HG03095 (cell line): Measurements from ENCODE around the gene STAMBP.
A peak's percentile ranks its signal among the peaks of the same experiment; 100 is the strongest.
"Not testable (repeated sequence)": the region's sequence is repeated elsewhere in the genome, so short reads cannot be mapped to it uniquely, and the experiment has no call there.

Experiments used
- ATAC-seq: cut with Tn5 transposase; IDR thresholded peaks from one replicate; pipeline ENCODE4 v1.9.1; 2021; ENCODE audit warnings: moderate library complexity; ENCODE audit not compliant: unreplicated experiment

The STAMBP gene

DNA sequence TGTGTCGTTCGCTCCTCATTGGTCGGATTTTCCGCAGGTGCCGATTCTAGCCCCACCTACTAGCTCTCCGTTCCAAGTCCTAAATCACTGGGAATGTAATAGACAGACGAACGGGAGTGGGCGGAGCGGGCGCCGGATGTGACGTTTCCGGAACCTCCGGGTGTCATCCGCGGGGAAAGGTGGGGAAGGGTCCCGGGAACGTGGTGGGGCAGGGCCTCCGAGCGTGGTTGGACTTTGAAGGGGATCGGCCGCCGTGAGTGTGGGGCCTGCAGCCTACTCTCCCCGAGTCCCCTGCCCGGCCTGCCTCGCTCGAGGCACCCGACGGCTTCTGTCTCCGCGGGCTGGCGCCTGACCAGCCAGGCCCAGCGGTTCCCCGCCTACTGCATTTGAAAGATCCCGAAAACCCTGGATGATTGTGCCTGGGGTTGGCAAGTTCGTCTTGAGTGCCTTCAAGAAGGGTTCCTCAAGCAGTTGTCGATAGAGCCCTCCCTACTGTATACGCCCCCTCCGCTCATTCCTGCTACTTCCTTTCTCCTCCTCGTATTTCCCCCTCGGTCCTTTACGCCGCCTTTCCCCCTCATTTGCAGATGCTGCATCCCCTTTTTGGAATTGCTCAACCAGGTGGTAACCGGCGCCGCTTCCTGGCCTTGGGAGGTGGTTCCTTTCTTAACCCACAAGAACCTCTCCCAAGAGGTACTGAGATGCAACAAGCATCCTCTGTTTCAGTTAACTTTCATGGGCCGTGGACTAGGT, at the start of gene STAMBP:
Gene STAMBP, plus strand, starts transcription at position 144 of the 753 bp plus-strand sequence. CDS start 1,896 bp downstream, outside the sequence.
- ATAC-seq = peak; percentile 81

DNA sequence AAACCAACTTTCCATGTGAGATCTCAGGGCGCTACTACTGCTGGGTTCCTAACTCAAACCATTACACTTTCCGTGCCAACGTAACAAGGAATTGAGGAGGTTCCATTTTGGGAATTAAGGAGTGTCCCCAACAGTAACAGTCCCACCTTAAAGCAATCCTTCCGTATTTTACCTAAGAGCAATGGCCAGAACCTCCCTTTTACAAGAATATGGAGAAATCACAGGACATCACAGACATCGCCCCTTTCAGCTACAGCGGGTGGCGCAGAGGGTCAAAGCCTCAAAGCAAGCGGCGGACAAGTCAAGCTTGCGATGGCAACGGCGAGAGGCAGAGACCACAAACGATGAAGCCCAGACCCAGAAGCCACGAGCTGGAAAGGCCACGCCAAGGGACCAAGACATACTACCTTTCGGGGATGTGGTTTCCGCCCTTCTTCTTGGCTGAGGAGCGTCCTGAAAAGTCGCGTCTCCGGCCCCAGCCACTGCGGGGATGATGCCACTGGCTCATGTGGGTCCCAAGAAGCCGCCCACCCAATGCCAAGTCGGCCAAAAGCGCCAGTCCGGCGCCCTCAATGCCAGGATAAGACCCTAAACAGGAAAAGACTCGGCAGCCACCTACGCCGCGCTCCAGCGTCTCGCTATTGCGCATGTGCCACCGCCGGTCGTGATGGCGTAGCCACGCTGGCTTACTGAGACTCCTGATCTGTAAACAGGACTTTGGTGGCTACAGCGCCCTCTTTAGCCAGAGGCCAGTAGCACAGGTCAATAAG, 49.1 kb upstream of the STAMBP start, which contains the start of gene DUSP11:
Gene DUSP11, minus strand, starts transcription at position 637 of the 770 bp plus-strand sequence. Its CDS starts 129 bp downstream, at position 508.
- peak; percentile 98 for ATAC-seq

DNA sequence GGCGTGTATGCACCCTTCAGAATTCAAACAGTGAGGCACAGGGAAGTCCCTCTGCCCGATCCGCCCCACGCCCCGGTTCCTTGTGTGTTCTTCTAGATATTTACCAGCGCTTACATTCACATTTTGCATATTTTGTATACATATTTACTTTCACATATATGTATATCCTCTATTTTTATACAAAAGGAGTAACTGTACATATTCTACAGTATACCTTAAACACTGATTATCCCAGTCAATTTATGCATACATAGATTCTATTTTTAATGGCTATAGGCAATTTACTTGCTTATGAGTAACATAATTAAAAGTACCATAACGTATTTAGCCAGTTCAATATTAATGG, 48.6 kb upstream of the STAMBP start:
- no peak for ATAC-seq

DNA sequence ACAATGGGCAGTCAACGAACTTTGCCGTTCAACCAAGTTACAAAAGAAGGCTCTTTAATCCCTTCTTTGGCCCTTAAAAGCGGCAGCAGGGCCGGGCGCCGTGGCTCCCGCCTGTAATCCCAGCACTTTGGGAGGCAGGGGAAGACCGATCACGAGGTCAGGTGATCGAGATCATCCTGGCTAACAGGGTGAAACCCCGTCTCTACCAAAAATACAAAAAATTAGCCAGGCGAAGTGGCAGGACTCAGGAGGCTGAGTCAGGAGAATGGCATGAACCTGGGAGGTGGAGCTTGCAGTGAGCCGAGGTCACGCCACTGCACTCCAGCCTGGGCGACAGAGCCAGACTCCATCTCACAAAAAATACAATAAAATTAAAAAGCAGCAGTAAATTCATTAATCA, 45.4 kb upstream of the STAMBP start:
- not testable (repeated sequence) for ATAC-seq

DNA sequence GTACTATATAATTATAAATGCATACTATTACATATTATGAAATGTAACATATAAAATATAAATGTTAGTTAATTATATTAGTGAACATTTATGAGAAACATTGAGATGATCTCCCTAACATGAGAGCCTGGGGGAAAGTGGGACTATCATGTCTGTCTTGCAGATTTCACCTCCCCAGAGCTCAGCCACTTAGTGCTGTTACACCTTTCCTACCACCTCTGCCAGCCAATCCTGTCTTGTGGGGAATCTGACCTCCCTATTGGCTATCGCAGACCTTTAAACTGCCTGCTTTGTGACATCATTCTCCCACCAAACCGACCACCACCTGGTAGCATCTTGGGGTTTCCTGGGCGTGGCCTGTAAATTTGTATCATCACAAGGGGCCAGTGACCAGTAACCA, 44.9 kb upstream of the STAMBP start, which contains the start of gene C2orf78:
Gene C2orf78, plus strand, starts transcription at position 301 of the 400 bp plus-strand sequence. CDS start 127 bp downstream, outside the sequence.
- not testable (repeated sequence) for ATAC-seq

DNA sequence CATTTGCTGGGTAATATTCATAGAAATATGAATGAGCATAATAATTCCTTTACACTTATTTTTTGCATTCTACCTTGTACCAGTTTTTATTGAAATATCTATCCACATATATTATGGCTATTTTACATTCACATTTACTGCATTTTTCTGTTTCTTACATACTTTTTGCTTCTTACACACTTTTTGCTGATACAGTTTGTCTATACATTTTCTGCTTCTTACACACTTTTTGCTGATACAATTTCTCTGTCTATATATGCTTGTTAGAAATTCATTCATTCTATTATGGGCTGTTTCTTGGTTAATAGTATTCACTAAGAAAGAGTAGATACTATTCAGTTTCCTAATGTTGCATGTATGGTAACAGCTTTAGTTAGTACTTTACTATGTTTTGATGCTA, 16.9 kb upstream of the STAMBP start:
- no peak for ATAC-seq

DNA sequence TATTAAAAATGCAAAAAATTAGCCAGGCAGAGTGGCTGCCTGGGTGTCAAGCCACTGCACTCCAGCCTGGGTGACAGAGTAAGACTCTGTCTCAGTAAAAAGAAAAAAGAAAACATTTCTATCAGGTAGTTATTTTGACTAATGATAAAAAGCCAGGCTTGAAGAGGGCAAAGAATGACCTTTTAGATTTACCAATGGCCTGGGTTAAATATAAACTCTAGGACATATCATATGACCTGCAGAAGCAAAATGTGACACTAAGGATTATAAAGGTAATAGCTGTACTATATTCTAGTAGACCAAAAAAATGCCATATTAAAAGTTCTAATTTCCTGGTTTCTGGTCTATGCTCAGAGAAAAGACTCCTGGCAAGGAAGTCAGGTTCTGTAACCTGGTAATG, 16.1 kb upstream of the STAMBP start:
- ATAC-seq = no peak

DNA sequence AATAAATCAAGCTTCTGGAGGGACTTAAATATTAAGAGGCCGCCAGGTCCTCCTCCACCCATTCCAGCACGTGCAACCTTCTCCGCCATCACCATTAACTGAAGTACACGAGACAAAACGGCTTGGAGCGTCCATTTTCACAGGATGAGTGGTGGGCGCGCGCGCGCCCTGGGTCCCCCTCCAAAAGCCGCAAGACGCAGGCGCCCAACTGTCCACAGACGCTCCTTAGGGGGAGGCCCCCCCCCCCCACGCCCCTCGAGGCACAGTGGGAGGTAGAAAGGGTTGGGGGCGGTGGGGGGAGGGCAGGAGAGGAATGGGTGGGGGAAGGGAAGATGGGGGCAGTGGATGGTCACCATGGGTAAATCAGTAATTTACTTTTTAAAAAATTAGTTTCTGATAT, 10.5 kb upstream of the STAMBP start:
- no peak for ATAC-seq

DNA sequence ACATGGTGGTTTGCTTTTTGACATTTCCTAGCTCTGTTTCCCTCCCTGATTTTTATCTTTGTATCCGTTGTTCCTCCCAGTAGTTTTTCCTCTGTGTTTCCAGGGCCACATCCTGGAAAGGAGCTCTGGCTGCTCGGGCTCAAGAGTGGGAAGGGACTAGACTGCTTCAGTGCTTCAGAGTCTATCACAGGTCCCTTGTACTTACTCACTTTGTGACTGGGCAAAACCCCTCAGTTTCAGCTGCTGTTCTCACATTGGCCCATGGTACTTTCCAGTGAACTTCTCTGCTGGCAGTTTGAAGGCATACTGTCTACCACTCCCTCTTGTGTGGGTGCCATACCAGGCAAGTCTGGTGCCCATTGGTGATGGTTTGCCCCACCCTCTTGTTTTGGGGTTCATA, 7.5 kb upstream of the STAMBP start:
- peak; percentile 66 for ATAC-seq

DNA sequence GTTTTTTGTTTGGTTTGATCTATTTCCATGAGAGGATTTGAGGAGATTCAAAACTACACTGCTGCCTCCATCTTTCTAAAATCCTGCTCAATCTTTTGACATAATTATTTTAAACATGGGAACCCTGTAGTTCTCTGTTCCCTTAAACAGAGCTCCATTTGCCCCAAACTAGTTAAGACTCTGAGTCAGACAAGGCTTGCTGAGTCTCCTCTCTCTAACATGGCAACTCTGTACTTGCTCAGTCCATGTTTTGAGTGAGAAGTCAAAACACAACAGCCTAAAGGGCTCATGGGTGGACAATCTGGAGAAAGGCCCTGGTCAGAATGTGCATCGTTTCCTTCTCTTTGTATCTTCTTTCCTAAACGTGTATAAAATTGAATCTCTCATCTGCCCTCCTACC, 7.1 kb upstream of the STAMBP start:
- ATAC-seq = no peak

DNA sequence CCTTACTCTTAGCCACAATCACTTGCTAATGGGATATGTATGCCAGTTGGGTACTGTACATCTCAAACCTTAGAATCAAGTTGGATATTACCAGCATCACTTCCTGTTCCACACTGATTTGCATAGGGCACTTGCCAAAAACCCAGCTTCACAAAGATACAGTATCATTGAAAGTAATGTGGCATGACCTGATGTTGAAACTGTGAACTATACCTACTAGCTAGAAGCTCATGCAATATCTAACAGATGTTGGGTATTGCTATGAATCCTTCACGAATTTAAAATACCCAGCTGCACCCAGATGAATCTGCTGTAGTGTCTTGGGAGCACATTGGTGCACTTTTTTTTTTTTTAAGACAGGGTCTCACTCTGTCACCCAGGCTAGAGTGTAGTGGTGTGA, 6.5 kb upstream of the STAMBP start:
- ATAC-seq = no peak

DNA sequence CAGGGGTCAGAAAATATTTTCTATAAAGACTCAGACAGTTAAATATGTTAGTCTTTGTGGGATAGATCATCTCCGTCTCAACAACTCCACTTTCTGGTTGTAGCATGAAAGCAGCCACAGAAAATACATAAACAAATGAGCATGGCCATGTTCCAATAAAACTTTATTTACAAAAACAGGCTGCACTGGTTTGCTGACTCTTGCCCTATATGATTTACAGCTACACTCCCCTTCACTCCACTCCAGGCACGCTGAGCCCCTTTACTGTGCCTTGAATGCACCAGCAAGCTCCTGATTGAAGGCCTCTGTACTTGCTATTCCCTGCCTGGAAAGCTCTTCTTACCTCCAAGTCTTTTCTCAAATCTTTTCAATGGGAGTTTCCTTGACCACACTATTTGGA, 5.8 kb upstream of the STAMBP start:
- no peak for ATAC-seq

DNA sequence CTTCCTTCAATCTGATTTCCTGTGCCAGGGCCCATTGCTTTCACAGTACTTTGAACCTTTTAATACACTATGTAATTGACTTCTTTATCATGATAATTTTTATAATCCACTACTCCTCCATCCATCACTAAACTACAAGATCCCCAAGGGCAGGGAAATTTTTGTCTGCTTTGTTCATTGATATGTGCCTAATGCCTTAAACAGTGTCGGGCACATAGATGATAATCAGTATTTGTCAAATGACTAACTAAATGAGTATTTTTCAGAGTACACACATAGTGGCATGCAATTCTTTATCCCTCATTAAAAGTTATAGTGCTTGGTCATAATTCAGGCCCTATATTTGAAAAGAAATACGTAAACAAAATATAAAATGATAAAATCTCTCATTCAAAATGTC, 5.3 kb upstream of the STAMBP start:
- ATAC-seq = no peak

DNA sequence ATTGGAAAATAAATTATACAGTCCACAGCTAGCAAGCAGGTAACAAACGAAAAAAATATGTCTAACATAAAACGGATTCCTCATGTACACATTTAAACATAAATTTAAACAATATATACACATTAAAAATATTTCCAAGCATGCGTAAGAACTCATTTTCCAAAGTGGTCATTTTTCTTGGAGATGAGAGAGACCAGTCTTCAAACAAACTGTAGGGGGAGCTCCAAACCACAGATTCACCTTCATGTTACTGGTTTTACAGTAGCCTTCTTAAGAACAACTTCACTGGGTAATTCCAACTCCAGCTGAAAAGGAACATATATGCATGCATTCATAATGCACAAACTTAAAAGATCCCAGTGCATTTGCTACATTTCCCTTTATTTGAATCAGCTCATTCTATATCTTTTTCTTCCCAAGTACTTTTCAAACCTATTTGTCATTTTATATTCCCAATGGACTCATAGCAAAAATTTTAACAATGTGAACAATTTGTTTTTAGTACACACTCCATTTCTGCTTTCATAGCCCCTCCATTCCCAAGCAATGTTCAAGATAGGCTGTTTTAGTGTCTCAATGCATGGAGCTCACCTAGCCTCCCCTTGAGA, 4.7 kb upstream of the STAMBP start:
- ATAC-seq = no peak

DNA sequence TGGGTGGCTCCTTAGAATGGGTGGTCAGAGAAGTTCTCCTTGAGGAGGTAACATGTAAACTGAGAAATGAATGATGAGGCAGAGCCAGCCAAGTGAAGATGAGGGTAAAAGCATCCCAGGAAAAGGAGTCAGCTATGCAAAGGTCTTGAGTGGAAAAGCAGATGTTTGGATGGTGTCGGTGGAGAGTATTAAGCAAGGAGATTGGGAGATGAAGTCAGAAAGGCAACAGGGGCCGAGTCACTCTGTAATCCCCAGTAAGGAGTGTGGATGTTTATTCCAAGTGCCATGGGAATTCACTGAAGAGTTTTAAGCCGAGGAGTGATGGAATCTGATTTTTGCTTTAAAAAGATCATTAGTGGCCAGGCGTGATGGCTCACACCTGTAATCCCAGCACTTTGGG, 3.4 kb upstream of the STAMBP start:
- ATAC-seq = no peak

DNA sequence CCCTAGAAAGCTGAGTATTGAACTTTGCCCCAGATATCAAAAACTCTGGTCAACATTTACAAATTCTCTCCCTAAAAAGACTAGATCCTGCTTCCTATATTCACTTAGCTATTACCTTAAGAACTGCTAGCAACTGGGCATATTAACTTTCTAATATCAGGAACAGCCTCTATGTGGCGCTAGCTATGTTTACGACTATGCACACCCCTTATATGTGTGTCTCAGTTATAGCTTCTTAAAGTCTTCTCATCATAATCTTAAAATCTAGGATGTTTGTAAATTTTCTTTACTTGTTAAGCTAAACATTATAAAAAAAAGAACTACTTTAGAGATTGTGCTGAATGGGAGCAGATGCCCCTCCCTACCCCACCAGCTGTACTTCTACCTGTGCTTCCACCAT, 1.7 kb upstream of the STAMBP start:
- ATAC-seq = no peak

DNA sequence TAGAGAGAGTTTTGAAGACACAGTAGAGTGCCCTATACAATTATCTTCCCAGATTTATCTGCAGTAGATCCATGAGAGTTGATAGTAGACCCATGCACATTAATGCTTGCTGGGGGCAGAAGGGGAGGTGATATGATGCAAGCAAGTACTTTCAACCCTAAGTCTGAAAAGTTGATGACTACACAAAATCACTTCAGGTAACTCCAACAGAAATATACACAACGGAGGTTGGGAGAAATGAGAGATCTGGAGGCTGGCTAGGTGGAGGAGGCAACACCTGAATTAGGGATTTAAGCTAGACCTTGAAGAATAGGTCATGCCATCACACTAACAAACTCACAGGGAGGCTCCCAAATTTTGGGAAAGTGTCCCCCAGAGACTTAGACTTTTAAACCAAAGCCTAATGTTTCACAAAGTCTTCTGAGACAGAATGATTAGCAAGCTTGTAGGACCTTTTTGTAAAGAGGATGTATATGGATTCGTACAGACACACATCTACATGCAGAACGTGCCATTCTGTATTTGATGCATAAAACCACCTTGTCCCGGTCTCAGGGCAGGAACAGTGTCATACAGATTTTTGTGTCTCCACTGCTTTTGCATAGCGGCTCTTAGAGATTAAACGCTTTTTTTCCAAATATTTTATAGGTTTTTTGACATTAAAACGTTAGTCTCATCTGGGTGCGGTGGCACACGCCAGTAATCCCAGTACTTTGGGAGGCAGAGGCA, 937 bp upstream of the STAMBP start:
- no peak for ATAC-seq

DNA sequence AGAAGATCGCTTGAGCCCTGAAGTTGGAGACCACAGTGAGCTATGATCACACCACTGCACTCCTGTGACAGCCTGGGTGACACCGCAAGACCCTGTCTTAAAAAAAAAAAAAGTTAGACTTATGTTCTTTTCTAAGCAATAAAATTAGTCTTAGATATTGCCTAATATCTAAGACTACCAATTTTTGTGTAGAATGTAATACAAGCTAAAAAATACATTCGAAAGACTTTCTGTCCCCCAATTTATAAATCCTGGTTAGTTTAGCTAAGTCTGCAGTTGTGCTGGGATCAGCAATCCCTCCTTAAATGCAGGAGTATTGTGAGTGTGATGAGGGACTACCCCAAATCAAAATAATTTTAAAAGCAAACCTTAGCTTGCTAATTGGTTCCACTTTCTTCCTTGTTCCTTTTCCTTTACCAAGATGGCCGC, 358 bp upstream of the STAMBP start:
- no peak for ATAC-seq

DNA sequence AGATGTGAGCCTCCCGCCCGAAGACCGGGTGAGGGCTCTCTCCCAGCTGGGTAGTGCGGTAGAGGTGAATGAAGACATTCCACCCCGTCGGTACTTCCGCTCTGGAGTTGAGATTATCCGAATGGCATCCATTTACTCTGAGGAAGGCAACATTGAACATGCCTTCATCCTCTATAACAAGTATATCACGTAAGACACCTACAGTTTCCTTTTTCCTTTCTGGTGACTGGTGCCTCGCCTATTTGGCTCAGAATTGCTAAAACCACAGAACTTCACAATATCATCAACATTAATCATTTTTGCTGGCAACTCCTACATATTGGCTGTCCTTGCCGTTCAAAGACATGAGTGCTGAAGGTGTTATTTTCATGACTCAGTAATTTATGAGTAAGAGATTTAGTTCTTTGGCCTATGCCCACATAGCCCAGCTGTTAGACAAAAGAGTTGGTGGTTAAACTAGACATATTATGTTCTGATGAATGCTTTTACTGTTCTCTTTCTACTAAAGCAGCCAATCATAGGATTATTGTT, 2.2 kb downstream of the STAMBP start:
- no peak for ATAC-seq

DNA sequence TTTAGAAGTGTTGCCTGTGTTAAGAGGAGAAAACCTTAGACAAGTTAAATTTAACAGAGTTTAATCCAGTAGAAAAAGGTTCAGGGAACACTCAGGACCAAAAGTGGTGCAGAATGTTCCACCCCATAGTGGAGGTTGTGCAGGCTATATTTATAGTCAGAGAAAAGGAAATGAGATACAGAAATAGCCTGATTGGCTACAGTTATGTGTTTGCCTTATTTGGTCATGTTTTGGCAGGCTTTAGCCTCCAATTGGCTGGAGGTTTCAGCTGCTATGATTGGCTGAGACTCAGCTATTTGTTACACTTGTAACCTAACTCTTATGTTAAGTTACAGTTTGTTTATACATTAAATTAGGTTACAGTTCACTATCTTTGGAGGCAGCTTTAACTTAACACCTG, 4.2 kb downstream of the STAMBP start:
- no peak for ATAC-seq
